ENCODE results near the gene H1-8. TPM values are rescaled to one million over a fixed set of nuclear protein-coding genes. Genes with fewer than 3 reads are reported as not detected.

The H1-8 gene
- total RNA-seq, 1 experiment from 2014 or later = not detected

DNA sequence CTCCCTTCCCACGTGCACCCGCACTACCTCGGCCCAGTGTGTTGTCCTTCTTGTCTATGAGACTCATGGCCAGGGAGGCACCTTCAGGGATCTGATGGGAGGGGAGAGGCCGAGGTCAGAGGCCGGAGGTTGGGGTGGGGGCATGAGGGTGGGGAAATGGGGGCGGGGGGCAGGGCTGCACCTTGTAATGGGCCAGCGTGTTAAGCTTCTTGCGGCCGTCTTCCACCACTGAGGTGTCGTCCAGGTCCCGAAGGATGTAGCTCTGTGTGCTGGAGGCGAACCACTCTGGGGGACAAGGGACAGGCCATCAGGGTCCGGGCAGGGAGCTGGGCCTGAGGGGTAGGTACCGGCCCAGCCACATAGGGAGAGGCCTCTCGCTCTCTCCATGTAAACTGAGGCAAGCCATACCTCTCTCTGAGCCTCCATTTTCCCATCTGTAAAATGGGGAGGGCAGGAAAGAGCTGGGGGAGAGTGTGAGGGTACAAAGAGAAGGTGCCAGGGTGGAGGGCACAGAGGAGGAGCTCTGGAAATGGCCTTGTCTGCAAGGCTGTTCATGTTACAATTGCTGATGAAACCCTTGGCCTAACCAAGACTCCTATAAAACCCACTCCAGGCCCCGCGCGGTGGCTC lies 18.8 kb downstream of the H1-8 start:
- Histone ChIP-seq H3F3A (ENCODE audit: insufficient read depth, low read depth) (peaks cover 8% of the 10 kb centered on the region; the same call in 1 of the 2 replicates), H3K4me2 (no peak overlapping the region), H3K27ac (no peak overlapping the region), H3K27me3 (ENCODE audit: insufficient read depth, low read depth) (no peaks in the 10 kb centered on the region), H3K4me3 (no peak overlapping the region), H3K4me1 (replicated peaks; ENCODE audit: insufficient read depth) (peaks cover 35% of the 10 kb centered on the region), H3K79me2 (ENCODE audit: low read depth) (no peaks in the 10 kb centered on the region), H3K9me2 (ENCODE audit: insufficient read depth) (no peaks in the 10 kb centered on the region), H3K36me3 (ENCODE audit: low read depth) (no peaks in the 10 kb centered on the region), H4K20me1 (ENCODE audit: insufficient read depth) (no peaks in the 10 kb centered on the region), H3K9me3 (ENCODE audit: insufficient read depth, low read depth) (no peaks in the 10 kb centered on the region), H2AFZ (no peak overlapping the region)
- BruUV-seq (replicated peaks) = no TSS peak
- intact Hi-C loops (cut with micrococcal nuclease; ENCODE audit: unreplicated experiment) = no loop called here
- ChIA-PET CTCF (no interaction called here), POLR2A (ENCODE audit: unreplicated experiment) (interaction anchor here (0.6 kb wide), 1 partner anchor 190 kb away, joined by 7 read pairs; no protein-coding TSS in a partner anchor)
- TF ChIP-seq, protein P1, sequence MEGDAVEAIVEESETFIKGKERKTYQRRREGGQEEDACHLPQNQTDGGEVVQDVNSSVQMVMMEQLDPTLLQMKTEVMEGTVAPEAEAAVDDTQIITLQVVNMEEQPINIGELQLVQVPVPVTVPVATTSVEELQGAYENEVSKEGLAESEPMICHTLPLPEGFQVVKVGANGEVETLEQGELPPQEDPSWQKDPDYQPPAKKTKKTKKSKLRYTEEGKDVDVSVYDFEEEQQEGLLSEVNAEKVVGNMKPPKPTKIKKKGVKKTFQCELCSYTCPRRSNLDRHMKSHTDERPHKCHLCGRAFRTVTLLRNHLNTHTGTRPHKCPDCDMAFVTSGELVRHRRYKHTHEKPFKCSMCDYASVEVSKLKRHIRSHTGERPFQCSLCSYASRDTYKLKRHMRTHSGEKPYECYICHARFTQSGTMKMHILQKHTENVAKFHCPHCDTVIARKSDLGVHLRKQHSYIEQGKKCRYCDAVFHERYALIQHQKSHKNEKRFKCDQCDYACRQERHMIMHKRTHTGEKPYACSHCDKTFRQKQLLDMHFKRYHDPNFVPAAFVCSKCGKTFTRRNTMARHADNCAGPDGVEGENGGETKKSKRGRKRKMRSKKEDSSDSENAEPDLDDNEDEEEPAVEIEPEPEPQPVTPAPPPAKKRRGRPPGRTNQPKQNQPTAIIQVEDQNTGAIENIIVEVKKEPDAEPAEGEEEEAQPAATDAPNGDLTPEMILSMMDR (conservative IDR thresholded peaks at IDR 0.05) = no peak
- TF ChIP-seq EZH2 (IDR thresholded peaks at IDR 0.05; ENCODE audit: low read depth) = no peak
- no peak for DNase-seq

DNA sequence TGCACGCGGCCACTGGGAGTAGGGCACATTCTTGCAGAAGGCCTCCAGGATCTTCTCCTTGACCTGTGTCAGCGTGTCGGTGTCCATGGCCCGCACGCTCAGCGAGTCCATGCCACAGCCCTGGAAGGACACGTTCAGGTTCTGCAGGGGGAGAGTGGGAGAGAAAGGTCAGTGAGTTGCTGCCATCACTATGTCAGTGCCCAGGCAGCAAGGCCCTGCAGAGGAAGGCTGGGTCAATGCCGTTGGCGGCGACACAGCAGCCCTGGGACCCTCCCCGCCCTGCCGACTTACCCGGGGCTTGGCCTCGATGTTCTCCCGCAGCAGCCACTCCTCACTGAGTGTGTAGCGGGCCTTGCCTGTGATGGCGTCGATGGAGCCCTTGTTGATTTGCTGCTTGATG lies 19.8 kb downstream of the H1-8 start:
- H3K4me1 ChIP-seq (replicated peaks; ENCODE audit: insufficient read depth) = peaks cover 35% of the 10 kb centered on the region
- H3K4me3 ChIP-seq = no peak overlapping the region
- H3K27ac ChIP-seq = no peak overlapping the region
- POLR2A ChIA-PET (ENCODE audit: unreplicated experiment) = no interaction called here
- no peaks in the 10 kb centered on the region for H3K36me3 ChIP-seq (ENCODE audit: low read depth)
- intact Hi-C loops (cut with micrococcal nuclease; ENCODE audit: unreplicated experiment) = no loop called here
- no peaks in the 10 kb centered on the region for H3K9me3 ChIP-seq (ENCODE audit: insufficient read depth, low read depth)
- no peaks in the 10 kb centered on the region for H4K20me1 ChIP-seq (ENCODE audit: insufficient read depth)
- DNase-seq = no peak
- no peak overlapping the region for H2AFZ ChIP-seq
- no peaks in the 10 kb centered on the region for H3K79me2 ChIP-seq (ENCODE audit: low read depth)
- no peak for TF ChIP-seq EZH2 (IDR thresholded peaks at IDR 0.05; ENCODE audit: low read depth)
- TF ChIP-seq, protein P1 (conservative IDR thresholded peaks at IDR 0.05) = no peak
- no TSS peak for BruUV-seq (replicated peaks)
- no peak overlapping the region for H3K4me2 ChIP-seq
- H3K9me2 ChIP-seq (ENCODE audit: insufficient read depth) = no peaks in the 10 kb centered on the region
- CTCF ChIA-PET = no interaction called here
- peaks cover 8% of the 10 kb centered on the region; the same call in 1 of the 2 replicates for H3F3A ChIP-seq (ENCODE audit: insufficient read depth, low read depth)
- H3K27me3 ChIP-seq (ENCODE audit: insufficient read depth, low read depth) = no peaks in the 10 kb centered on the region

DNA sequence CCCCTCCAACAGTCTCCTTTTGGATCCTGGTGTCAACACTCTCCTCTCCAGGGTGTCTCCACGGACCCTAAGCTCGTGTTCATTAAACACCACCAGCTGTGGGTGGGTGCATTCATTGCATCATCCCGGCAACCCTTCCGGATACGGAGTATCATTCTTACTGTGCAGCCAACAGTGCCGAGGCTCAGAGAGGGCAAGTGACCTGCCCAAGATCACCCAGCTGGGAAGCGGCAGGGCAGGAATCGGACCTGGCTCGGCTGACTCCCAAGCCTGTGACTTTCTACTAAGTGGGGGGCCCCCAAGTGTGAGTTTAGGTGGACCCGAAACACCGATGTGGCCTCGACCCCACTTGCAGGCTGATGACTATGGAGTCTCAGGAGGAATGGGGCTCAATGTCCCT lies 20.4 kb downstream of the H1-8 start:
- H3K27me3 ChIP-seq (ENCODE audit: insufficient read depth, low read depth) = no peaks in the 10 kb centered on the region
- H3K4me2 ChIP-seq = no peak overlapping the region
- H3K27ac ChIP-seq = no peak overlapping the region
- no peaks in the 10 kb centered on the region for H3K79me2 ChIP-seq (ENCODE audit: low read depth)
- TF ChIP-seq, protein P1 (conservative IDR thresholded peaks at IDR 0.05) = no peak
- no peak for TF ChIP-seq EZH2 (IDR thresholded peaks at IDR 0.05; ENCODE audit: low read depth)
- peaks cover 8% of the 10 kb centered on the region; the same call in 1 of the 2 replicates for H3F3A ChIP-seq (ENCODE audit: insufficient read depth, low read depth)
- no TSS peak for BruUV-seq (replicated peaks)
- no peak for DNase-seq
- no peaks in the 10 kb centered on the region for H3K36me3 ChIP-seq (ENCODE audit: low read depth)
- no peak overlapping the region for H3K4me3 ChIP-seq
- H2AFZ ChIP-seq = no peak overlapping the region
- ChIA-PET CTCF (no interaction called here), POLR2A (ENCODE audit: unreplicated experiment) (no interaction called here)
- no peaks in the 10 kb centered on the region for H3K9me3 ChIP-seq (ENCODE audit: insufficient read depth, low read depth)
- H3K9me2 ChIP-seq (ENCODE audit: insufficient read depth) = no peaks in the 10 kb centered on the region
- H4K20me1 ChIP-seq (ENCODE audit: insufficient read depth) = no peaks in the 10 kb centered on the region
- peaks cover 31% of the 10 kb centered on the region for H3K4me1 ChIP-seq (replicated peaks; ENCODE audit: insufficient read depth)
- intact Hi-C loops (cut with micrococcal nuclease; ENCODE audit: unreplicated experiment) = no loop called here
